ENCODE data around the gene SCD.

GRCh38 chr10:100348389-100348927 is 1.4 kb downstream of the SCD start:
- TF ChIP-seq MEIS1 (CRISPR knock-in tag; IDR thresholded peaks at IDR 0.05; ENCODE audit: borderline replicate concordance) (no peak), BORCS8-MEF2B (CRISPR knock-in tag; IDR thresholded peaks at IDR 0.05) (no peak), AKAP8 (CRISPR knock-in tag; IDR thresholded peaks at IDR 0.05) (no peak), RAD21 (CRISPR knock-in tag; IDR thresholded peaks at IDR 0.05) (no peak)
- TF ChIP-seq, protein P1, sequence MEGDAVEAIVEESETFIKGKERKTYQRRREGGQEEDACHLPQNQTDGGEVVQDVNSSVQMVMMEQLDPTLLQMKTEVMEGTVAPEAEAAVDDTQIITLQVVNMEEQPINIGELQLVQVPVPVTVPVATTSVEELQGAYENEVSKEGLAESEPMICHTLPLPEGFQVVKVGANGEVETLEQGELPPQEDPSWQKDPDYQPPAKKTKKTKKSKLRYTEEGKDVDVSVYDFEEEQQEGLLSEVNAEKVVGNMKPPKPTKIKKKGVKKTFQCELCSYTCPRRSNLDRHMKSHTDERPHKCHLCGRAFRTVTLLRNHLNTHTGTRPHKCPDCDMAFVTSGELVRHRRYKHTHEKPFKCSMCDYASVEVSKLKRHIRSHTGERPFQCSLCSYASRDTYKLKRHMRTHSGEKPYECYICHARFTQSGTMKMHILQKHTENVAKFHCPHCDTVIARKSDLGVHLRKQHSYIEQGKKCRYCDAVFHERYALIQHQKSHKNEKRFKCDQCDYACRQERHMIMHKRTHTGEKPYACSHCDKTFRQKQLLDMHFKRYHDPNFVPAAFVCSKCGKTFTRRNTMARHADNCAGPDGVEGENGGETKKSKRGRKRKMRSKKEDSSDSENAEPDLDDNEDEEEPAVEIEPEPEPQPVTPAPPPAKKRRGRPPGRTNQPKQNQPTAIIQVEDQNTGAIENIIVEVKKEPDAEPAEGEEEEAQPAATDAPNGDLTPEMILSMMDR (CRISPR knock-in tag; IDR thresholded peaks at IDR 0.05), result no peak
- TF ChIP-seq, protein P2, sequence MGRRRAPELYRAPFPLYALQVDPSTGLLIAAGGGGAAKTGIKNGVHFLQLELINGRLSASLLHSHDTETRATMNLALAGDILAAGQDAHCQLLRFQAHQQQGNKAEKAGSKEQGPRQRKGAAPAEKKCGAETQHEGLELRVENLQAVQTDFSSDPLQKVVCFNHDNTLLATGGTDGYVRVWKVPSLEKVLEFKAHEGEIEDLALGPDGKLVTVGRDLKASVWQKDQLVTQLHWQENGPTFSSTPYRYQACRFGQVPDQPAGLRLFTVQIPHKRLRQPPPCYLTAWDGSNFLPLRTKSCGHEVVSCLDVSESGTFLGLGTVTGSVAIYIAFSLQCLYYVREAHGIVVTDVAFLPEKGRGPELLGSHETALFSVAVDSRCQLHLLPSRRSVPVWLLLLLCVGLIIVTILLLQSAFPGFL (CRISPR knock-in tag; IDR thresholded peaks at IDR 0.05), result no peak
